SKM-1 treated with dmso at 0.1 percent for 144 hours (cell line): ENCODE measurements around the gene BFSP2.
A peak's percentile ranks its signal among the peaks of the same experiment; 100 is the strongest.

Experiments
- DNase-seq: peaks from one replicate; lab custom pipeline; 2025; ENCODE audit not compliant: unreplicated experiment; lab: John Stamatoyannopoulos, UW

BFSP2 gene

GRCh38 chr3:133400006-133400515, at the start of gene BFSP2:
Gene BFSP2 (plus strand): TSS chr3:133400056. CDS start chr3:133400084, 28 bp downstream.
- DNase-seq, result no peak

- no peak for DNase-seq
Measured at GRCh38 chr3:133354721-133355120, 45.1 kb upstream of the BFSP2 start.

GRCh38 chr3:133360476-133360875, 39.4 kb upstream of the BFSP2 start:
- DNase-seq, result no peak

- no peak for DNase-seq
Measured at GRCh38 chr3:133361011-133361410, 38.8 kb upstream of the BFSP2 start.

GRCh38 chr3:133361435-133361834, 38.4 kb upstream of the BFSP2 start:
- DNase-seq, result no peak

- DNase-seq, result no peak
Measured at GRCh38 chr3:133362539-133362938, 37.3 kb upstream of the BFSP2 start.

- no peak for DNase-seq
Measured at GRCh38 chr3:133364704-133365103, 35.2 kb upstream of the BFSP2 start.

GRCh38 chr3:133366921-133367320, 32.9 kb upstream of the BFSP2 start:
- DNase-seq, result no peak

- no peak for DNase-seq
Measured at GRCh38 chr3:133367403-133367802, 32.5 kb upstream of the BFSP2 start.

- DNase-seq, result no peak
Measured at GRCh38 chr3:133367956-133368355, 31.9 kb upstream of the BFSP2 start.

- DNase-seq, result no peak
Measured at GRCh38 chr3:133368371-133369067, 31.3 kb upstream of the BFSP2 start.

GRCh38 chr3:133369068-133369440, 30.8 kb upstream of the BFSP2 start:
- no peak for DNase-seq

- no peak for DNase-seq
Measured at GRCh38 chr3:133371181-133371580, 28.7 kb upstream of the BFSP2 start.

GRCh38 chr3:133371676-133372075, 28.2 kb upstream of the BFSP2 start:
- DNase-seq, result no peak

- DNase-seq, result no peak
Measured at GRCh38 chr3:133374708-133375402, 25.0 kb upstream of the BFSP2 start.

- no peak for DNase-seq
Measured at GRCh38 chr3:133375403-133375745, 24.5 kb upstream of the BFSP2 start.

- DNase-seq, result no peak
Measured at GRCh38 chr3:133376810-133377209, 23.0 kb upstream of the BFSP2 start.

GRCh38 chr3:133377396-133377795, 22.5 kb upstream of the BFSP2 start:
- peak; percentile 72 for DNase-seq

GRCh38 chr3:133379926-133380325, 19.9 kb upstream of the BFSP2 start:
- no peak for DNase-seq

- no peak for DNase-seq
Measured at GRCh38 chr3:133380481-133381225, 19.2 kb upstream of the BFSP2 start.

GRCh38 chr3:133381346-133382109, 18.3 kb upstream of the BFSP2 start:
- DNase-seq, result no peak
